K562 (cell line): ENCODE results near the gene USP22. TPM values are rescaled to one million over a fixed set of nuclear protein-coding genes. Genes with fewer than 3 reads are reported as not detected.

Experiments used
- GTF3C2 ChIP-seq: IDR thresholded peaks from 3 replicates; pipeline ENCODE4 v1.6.1; 2011; ENCODE audit warnings: borderline replicate concordance, mild to moderate bottlenecking, moderate library complexity; ENCODE audit not compliant: insufficient read length; ENCODE audit errors: extremely low read depth
- HDAC1 ChIP-seq, 2 experiments: fragments of 450-650 bp; IDR thresholded peaks; 2 replicates each; pipeline ENCODE4 v1.6.1; 2016 to 2017; ENCODE audit warnings: inconsistent platforms in 1 of 2, mild to moderate bottlenecking in 1 of 2, moderate library complexity in 1 of 2
- KLF10 ChIP-seq: fragments of 250-450 bp; sonication (Bioruptor Pico); IDR thresholded peaks from 2 replicates; pipeline ENCODE4 v1.6.1; 2021; ENCODE audit warnings: matching md5 sums
- NUFIP1 ChIP-seq: fragments of 450-650 bp; IDR thresholded peaks from 2 replicates; pipeline ENCODE4 v1.6.1; 2018; ENCODE audit not compliant: partially characterized antibody
- REST ChIP-seq, 2 experiments: fragments of 450-650 bp; formaldehyde crosslinking in 1 of 2; IDR thresholded peaks; 2 replicates each; pipeline versions ENCODE4 v1.4.0 to v1.6.1; 2014 to 2020; ENCODE audit warnings: mild to moderate bottlenecking in 2 of 2, borderline replicate concordance in 1 of 2, low read depth in 1 of 2
- TFAM ChIP-seq: fragments of 250-450 bp; sonication (Bioruptor Pico); conservative IDR thresholded peaks from 2 replicates; pipeline ENCODE4 v1.5.0; 2021; ENCODE audit warnings: mild to moderate bottlenecking, moderate library complexity
- polyA plus RNA-seq, 8 experiments: library from polyadenylated mRNA; depleted of rRNA in 4 of 8; stranded (reverse) in 5 of 8; unstranded in 3 of 8; fragments of >200 nt; fragmentation: Nextera tagmentation in 2 of 8; fragmentation: Illumina TruSeq in 1 of 8; extraction: Ambion mirVana in 2 of 8; extraction: Trizol in 1 of 8; gene quantifications; 2 replicates each; pipeline versions ENCODE4 v1.2.1 to v1.2.3, GENCODE V29; 2011 to 2014; ENCODE audit warnings: inconsistent platforms in 1 of 8, missing spikeins in 1 of 8
- total RNA-seq, 7 experiments: library from RNA; depleted of rRNA in 6 of 7; stranded (reverse); fragments of >200 nt in 6 of 7; fragmentation: Illumina TruSeq in 2 of 7; extraction: Trizol in 2 of 7; gene quantifications; 2 replicates each; pipeline versions ENCODE4 v1.2.1 to v1.2.3, GENCODE V29; 2011 to 2021; ENCODE audit warnings: low replicate concordance in 1 of 7
- TF ChIP-seq, protein P1 (sequence below): fragments of 250-450 bp; sonication (Bioruptor Pico); IDR thresholded peaks from 2 replicates; pipeline ENCODE4 v1.4.0; 2020

USP22 gene
- total and polyA plus RNA-seq, 9 of the 15 experiments (the other 6 are each of a cell fraction or from before 2014, with no cell fraction given), result 6.5 to 113 (median 58.9) TPM

DNA sequence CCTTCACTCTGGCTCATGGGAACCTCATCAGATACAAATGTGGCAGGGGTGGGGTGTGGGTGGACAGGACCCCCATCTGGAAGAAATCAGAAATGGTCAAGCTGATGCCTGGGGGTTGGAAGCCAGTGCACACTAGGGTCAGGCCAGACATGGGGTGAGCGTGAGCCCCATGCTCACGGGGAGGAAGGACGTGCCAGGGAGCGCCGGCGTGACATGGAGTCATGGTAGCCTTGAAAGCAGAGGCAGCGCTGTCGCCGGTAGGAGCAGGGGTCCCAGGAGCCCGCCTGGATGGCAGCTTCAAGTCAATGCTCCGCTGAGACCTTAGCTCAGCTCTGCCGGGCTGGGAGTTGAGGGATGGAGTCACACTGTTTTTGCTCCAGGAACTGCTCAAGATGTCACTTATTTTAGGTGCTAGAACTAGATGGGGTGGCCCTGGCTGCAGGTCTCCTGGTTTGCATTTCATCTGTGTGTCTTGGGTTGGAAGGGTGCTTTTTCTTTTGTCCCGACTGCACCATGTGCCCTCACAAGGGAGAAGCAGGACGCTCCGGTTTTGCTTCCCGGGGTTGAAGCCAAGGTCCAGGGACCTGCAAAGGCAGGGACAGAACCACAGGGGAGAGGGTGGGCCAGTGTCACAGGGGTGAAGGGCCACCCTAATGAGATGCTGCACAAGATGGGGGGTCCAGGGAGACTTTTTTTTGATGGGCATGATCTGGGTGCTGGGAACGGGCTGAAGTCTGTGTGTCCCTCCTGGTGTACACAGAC is 51.4 kb downstream of the USP22 start (continued):
- TF ChIP-seq, protein P1, sequence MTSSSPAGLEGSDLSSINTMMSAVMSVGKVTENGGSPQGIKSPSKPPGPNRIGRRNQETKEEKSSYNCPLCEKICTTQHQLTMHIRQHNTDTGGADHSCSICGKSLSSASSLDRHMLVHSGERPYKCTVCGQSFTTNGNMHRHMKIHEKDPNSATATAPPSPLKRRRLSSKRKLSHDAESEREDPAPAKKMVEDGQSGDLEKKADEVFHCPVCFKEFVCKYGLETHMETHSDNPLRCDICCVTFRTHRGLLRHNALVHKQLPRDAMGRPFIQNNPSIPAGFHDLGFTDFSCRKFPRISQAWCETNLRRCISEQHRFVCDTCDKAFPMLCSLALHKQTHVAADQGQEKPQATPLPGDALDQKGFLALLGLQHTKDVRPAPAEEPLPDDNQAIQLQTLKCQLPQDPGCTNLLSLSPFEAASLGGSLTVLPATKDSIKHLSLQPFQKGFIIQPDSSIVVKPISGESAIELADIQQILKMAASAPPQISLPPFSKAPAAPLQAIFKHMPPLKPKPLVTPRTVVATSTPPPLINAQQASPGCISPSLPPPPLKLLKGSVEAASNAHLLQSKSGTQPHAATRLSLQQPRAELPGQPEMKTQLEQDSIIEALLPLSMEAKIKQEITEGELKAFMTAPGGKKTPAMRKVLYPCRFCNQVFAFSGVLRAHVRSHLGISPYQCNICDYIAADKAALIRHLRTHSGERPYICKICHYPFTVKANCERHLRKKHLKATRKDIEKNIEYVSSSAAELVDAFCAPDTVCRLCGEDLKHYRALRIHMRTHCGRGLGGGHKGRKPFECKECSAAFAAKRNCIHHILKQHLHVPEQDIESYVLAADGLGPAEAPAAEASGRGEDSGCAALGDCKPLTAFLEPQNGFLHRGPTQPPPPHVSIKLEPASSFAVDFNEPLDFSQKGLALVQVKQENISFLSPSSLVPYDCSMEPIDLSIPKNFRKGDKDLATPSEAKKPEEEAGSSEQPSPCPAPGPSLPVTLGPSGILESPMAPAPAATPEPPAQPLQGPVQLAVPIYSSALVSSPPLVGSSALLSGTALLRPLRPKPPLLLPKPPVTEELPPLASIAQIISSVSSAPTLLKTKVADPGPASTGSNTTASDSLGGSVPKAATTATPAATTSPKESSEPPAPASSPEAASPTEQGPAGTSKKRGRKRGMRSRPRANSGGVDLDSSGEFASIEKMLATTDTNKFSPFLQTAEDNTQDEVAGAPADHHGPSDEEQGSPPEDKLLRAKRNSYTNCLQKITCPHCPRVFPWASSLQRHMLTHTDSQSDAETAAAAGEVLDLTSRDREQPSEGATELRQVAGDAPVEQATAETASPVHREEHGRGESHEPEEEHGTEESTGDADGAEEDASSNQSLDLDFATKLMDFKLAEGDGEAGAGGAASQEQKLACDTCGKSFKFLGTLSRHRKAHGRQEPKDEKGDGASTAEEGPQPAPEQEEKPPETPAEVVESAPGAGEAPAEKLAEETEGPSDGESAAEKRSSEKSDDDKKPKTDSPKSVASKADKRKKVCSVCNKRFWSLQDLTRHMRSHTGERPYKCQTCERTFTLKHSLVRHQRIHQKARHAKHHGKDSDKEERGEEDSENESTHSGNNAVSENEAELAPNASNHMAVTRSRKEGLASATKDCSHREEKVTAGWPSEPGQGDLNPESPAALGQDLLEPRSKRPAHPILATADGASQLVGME, result no peak
- no peak for TF ChIP-seq NUFIP1
- TF ChIP-seq REST (IDR thresholded peaks at IDR 0.05; ENCODE audit: borderline replicate concordance), result no peak
- no peak for TF ChIP-seq REST (CRISPR knock-in tag; IDR thresholded peaks at IDR 0.05; ENCODE audit: low read depth)
- no peak for TF ChIP-seq GTF3C2
- no peak for TF ChIP-seq TFAM (CRISPR knock-in tag)
- TF ChIP-seq HDAC1 (IDR thresholded peaks at IDR 0.05), result no peak
- no peak for TF ChIP-seq KLF10 (CRISPR knock-in tag)
